Esophagus squamous epithelium (tissue), 4 donors: ENCODE data around the gene INVS.

Experiments used
- POLR2A ChIP-seq, 4 donors: fragments of 450-650 bp; IDR thresholded peaks; one replicate each; pipeline ENCODE4 v1.6.1; 2017; ENCODE audit warnings: antibody characterized with exemption in 4 of 4, mild to moderate bottlenecking in 4 of 4, moderate library complexity in 3 of 4
- TF ChIP-seq, protein P1 (sequence below), 6 experiments: fragments of 450-650 bp in 4 of 6; fragments of 200-600 bp in 2 of 6; sonication (generic) in 2 of 6; IDR thresholded peaks; one replicate each; pipeline ENCODE4 v1.5.1; 2016 to 2019; ENCODE audit warnings: antibody characterized with exemption in 6 of 6, mild to moderate bottlenecking in 4 of 6, moderate library complexity in 4 of 6

DNA sequence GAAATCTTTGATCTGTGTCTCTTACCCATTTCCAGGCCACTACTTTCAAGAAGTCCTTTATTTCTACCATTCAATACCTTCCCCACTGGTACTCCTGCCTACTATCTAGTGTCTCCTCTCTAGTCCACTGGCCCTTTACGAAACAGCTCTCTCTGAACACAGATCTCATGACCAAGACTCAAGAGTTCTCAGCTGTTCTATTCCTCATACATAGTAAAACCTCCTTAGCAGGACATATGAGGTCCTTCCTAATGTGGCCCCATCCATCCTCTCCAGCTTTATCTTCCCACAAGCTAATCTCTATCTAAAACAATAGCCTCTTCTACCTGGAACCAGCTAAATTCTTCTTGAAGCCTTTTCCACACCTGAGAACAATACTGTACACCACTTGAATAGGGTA lies 251.1 kb downstream of the INVS start:
- TF ChIP-seq, protein P1, sequence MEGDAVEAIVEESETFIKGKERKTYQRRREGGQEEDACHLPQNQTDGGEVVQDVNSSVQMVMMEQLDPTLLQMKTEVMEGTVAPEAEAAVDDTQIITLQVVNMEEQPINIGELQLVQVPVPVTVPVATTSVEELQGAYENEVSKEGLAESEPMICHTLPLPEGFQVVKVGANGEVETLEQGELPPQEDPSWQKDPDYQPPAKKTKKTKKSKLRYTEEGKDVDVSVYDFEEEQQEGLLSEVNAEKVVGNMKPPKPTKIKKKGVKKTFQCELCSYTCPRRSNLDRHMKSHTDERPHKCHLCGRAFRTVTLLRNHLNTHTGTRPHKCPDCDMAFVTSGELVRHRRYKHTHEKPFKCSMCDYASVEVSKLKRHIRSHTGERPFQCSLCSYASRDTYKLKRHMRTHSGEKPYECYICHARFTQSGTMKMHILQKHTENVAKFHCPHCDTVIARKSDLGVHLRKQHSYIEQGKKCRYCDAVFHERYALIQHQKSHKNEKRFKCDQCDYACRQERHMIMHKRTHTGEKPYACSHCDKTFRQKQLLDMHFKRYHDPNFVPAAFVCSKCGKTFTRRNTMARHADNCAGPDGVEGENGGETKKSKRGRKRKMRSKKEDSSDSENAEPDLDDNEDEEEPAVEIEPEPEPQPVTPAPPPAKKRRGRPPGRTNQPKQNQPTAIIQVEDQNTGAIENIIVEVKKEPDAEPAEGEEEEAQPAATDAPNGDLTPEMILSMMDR (IDR thresholded peaks at IDR 0.05), result no peak
- no peak for TF ChIP-seq POLR2A (IDR thresholded peaks at IDR 0.05)
